AG04450 (cell line): ENCODE data around the gene HTR2C. TPM values are rescaled to one million over a fixed set of nuclear protein-coding genes. Genes with fewer than 3 reads are reported as not detected.

Experiments used
- CTCF ChIA-PET: fragments of 300-600, 350-600 bp; formaldehyde crosslinking; extraction: SDS; loops from one replicate; lab custom pipeline; 2022; ENCODE audit warnings: antibody characterized with exemption, inconsistent platforms; lab: Charles Lee
- POLR2A ChIA-PET: fragments of 350-600 bp; formaldehyde crosslinking; extraction: SDS; loops from one replicate; lab custom pipeline; 2021; ENCODE audit warnings: antibody characterized with exemption, inconsistent platforms; lab: Yijun Ruan, JAX
- DNase-seq: peaks from one replicate; pipeline ENCODE4 v3.0.0-alpha.2; 2011; ENCODE audit warnings: low read depth, low spot score
- H3K27ac ChIP-seq: one replicate; pipeline ENCODE4 v1.5.1; 2012; ENCODE audit warnings: low read depth, low read length, control low read depth
- H3K27me3 ChIP-seq: one replicate; pipeline ENCODE4 v1.6.0; 2012; ENCODE audit warnings: low read length; ENCODE audit not compliant: control insufficient read depth, insufficient read depth
- H3K4me3 ChIP-seq: 2 replicates; pipeline ENCODE4 v1.5.1; 2011; ENCODE audit warnings: mild to moderate bottlenecking, low read depth, low read length, control low read depth
- H3K9me3 ChIP-seq: 2 replicates; pipeline ENCODE4 v1.5.1; 2012; ENCODE audit warnings: low read length; ENCODE audit not compliant: control insufficient read depth, insufficient read depth
- CTCF ChIP-seq: IDR thresholded peaks from 2 replicates; pipeline ENCODE4 v1.5.1; 2011; ENCODE audit warnings: low read depth, low read length, control low read depth, inconsistent platforms
- polyA minus RNA-seq: library from RNA; depleted of rRNA, polyadenylated mRNA; stranded (reverse); fragments of >200 nt; gene quantifications from 2 replicates; pipeline ENCODE4 v1.2.3, GENCODE V29; 2011; rRNA and poly(A)+ RNA removed
- polyA plus RNA-seq: library from polyadenylated mRNA; depleted of rRNA; stranded (reverse); fragments of >200 nt; gene quantifications from 2 replicates; pipeline ENCODE4 v1.2.3, GENCODE V29; 2011; rRNA removed

The HTR2C gene
- polyA plus RNA-seq, result not detected in 2 replicates
- not detected in 2 replicates for polyA minus RNA-seq

GRCh38 chrX:114583646-114584374 lies at the start of gene HTR2C:
TSS of gene HTR2C (plus strand) at chrX:114584086. CDS start at chrX:114726937, 142,851 bp downstream.
- no peaks in the 10 kb centered on the region for H3K9me3 ChIP-seq
- H3K4me3 ChIP-seq, result no peak within 1 kb of the TSS
- no peak within 1 kb of the TSS for H3K27ac ChIP-seq
- no peak for DNase-seq
- POLR2A ChIA-PET, result no interaction called here
- CTCF ChIA-PET, result no interaction called here
- no peak for TF ChIP-seq CTCF
- H3K27me3 ChIP-seq, result peaks cover 7% of the 10 kb centered on the region

GRCh38 chrX:114580336-114580735 lies 3.5 kb upstream of the HTR2C start:
- DNase-seq, result no peak
- Histone ChIP-seq H3K4me3 (no peak overlapping the region), H3K9me3 (no peaks in the 10 kb centered on the region), H3K27me3 (peaks cover 7% of the 10 kb centered on the region), H3K27ac (no peak overlapping the region)
- no peak for TF ChIP-seq CTCF
- CTCF ChIA-PET, result no interaction called here
- POLR2A ChIA-PET, result no interaction called here

- H3K27me3 ChIP-seq, result peaks cover 7% of the 10 kb centered on the region
- no peak overlapping the region for H3K4me3 ChIP-seq
- ChIA-PET CTCF (no interaction called here), POLR2A (no interaction called here)
- no peak for TF ChIP-seq CTCF
- no peaks in the 10 kb centered on the region for H3K9me3 ChIP-seq
- H3K27ac ChIP-seq, result no peak overlapping the region
- DNase-seq, result no peak
Measured at GRCh38 chrX:114581528-114582263, 2.2 kb upstream of the HTR2C start.

- ChIA-PET POLR2A (no interaction called here), CTCF (no interaction called here)
Measured at GRCh38 chrX:114582264-114582632, 1.6 kb upstream of the HTR2C start.

More at GRCh38 chrX:114582264-114582632, 1.6 kb upstream of the HTR2C start:
- TF ChIP-seq CTCF, result no peak
- no peak overlapping the region for H3K4me3 ChIP-seq
- no peak for DNase-seq
- H3K27me3 ChIP-seq, result peaks cover 7% of the 10 kb centered on the region
- no peak overlapping the region for H3K27ac ChIP-seq
- no peaks in the 10 kb centered on the region for H3K9me3 ChIP-seq
